ENCODE measurements around the gene LUC7L2.

DNA sequence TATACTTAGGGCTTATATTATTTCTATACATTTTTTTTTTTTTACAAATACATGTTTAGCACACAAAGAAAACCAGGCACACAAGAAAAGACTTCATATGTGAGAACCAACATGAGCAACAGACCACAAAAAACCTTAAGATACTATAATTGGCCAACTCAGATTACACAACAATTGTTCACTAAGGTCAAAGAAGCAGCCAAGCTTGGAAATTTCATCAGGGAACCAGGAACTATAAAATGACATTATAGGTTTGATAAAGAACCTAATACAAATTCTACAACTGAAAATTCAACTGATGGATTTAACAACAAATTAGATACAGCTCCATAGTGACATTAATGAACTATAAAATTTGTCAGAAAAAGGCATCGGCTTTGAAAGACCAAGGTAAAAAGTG, 4.4 kb upstream of the LUC7L2 start:
- TF ChIP-seq CTCF (IDR thresholded peaks at IDR 0.05; ENCODE audit: insufficient read depth, low read length) (no peak), POLR2AphosphoS5 (IDR thresholded peaks at IDR 0.05; ENCODE audit: low read depth) (no peak), GABPA (IDR thresholded peaks at IDR 0.05; ENCODE audit: low read depth) (no peak)
